ENCODE results near the gene PRXL2A. TPM values are rescaled to one million over a fixed set of nuclear protein-coding genes. Genes with fewer than 3 reads are reported as not detected.

The PRXL2A gene
- total and polyA plus RNA-seq, 7 donors = 19.0 to 51.8 (median 35.8) TPM

DNA sequence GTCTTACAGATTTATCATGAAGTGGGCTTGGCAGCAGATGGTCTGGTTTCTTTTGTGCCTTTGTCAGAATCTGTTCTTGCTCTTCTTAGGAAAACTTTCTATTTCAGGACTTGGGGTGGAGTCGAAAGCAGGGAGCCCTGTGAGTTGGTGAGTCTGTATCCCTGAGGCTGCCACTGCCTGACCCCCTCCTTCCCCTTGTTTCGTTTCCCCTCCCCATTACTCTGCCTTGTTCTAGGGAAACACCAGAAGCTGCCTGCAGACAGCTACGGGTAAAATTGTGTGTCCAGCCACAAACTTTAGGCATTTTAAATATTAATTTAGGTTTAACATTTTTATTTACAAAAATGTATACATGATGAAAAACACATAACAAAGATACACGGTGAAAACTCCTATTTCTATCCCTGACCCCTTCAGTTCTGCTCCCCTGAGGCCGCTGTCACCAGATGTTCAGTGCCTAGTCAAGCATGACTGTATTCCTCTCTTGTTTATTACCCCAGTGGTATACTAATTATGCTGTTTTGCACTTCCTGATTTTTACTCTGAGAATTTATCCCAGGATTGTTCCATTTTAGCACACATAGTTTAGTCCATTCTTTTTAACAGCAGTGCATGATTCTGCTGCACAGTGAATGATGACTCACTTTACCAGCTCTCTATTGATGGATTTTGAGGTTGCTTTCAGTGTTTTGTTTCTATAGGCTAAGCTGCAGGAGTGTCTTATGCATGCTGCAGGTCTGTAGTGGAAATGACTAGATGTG, 54.8 kb downstream of the PRXL2A start:
- intact Hi-C loops (cut with DNase I) = no loop called here

DNA sequence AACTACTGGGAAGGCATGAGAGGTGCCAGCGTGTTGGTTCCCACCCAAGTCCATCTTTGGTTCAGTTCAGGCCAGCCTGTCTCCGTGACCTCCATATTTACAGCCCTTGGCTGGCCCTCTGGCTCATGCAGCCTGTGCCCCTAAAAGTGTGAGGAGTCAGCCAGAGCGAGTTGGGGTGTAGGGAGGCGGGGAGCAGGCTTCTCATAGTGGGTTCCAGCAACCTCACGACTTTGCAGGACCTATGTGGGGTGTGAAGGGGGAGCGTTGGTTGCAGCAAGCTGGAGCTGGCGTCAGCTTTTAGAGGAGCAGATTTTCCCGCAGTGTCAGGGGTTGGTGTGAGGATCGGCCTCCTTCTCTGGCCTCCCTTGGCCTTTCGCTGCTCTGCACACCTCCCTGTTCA, 55.5 kb downstream of the PRXL2A start:
- Histone ChIP-seq H3K4me1 (peaks cover 84% of the 10 kb centered on the region), H3K9me3 (no peaks in the 10 kb centered on the region), H3K27me3 (ENCODE audit: insufficient read depth in 3 of 3, low read length in 2 of 3) (no peaks in the 10 kb centered on the region), H3K27ac (peak overlapping the region; percentile 60), H3K4me3 (no peak overlapping the region), H3K36me3 (ENCODE audit: insufficient read depth in 1 of 2, low read depth in 1 of 2) (no peaks in the 10 kb centered on the region)
- ATAC-seq = no peak
- DNase-seq = no peak
- TF ChIP-seq, protein P1, sequence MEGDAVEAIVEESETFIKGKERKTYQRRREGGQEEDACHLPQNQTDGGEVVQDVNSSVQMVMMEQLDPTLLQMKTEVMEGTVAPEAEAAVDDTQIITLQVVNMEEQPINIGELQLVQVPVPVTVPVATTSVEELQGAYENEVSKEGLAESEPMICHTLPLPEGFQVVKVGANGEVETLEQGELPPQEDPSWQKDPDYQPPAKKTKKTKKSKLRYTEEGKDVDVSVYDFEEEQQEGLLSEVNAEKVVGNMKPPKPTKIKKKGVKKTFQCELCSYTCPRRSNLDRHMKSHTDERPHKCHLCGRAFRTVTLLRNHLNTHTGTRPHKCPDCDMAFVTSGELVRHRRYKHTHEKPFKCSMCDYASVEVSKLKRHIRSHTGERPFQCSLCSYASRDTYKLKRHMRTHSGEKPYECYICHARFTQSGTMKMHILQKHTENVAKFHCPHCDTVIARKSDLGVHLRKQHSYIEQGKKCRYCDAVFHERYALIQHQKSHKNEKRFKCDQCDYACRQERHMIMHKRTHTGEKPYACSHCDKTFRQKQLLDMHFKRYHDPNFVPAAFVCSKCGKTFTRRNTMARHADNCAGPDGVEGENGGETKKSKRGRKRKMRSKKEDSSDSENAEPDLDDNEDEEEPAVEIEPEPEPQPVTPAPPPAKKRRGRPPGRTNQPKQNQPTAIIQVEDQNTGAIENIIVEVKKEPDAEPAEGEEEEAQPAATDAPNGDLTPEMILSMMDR (IDR thresholded peaks at IDR 0.05) = no peak
- WGBS, 3 donors = 44 to 76% (median 60%) methylated on average over 10 of the region's 10 CpGs
- intact Hi-C loops (cut with DNase I) = no loop called here

More for the DNA sequence above, 54.8 kb downstream of the PRXL2A start:
- Histone ChIP-seq H3K27me3 (ENCODE audit: insufficient read depth in 3 of 3, low read length in 2 of 3) (no peaks in the 10 kb centered on the region), H3K9me3 (no peaks in the 10 kb centered on the region), H3K4me1 (peaks cover 84% of the 10 kb centered on the region), H3K4me3 (no peak overlapping the region), H3K27ac (peak overlapping the region; percentile 60), H3K36me3 (ENCODE audit: insufficient read depth in 1 of 2, low read depth in 1 of 2) (no peaks in the 10 kb centered on the region)
- WGBS, 3 donors = 44 to 57% (median 53%) methylated on average over 5 of the region's 5 CpGs
- DNase-seq = no peak
- ATAC-seq = no peak
- TF ChIP-seq, protein P1 (IDR thresholded peaks at IDR 0.05) = no peak

DNA sequence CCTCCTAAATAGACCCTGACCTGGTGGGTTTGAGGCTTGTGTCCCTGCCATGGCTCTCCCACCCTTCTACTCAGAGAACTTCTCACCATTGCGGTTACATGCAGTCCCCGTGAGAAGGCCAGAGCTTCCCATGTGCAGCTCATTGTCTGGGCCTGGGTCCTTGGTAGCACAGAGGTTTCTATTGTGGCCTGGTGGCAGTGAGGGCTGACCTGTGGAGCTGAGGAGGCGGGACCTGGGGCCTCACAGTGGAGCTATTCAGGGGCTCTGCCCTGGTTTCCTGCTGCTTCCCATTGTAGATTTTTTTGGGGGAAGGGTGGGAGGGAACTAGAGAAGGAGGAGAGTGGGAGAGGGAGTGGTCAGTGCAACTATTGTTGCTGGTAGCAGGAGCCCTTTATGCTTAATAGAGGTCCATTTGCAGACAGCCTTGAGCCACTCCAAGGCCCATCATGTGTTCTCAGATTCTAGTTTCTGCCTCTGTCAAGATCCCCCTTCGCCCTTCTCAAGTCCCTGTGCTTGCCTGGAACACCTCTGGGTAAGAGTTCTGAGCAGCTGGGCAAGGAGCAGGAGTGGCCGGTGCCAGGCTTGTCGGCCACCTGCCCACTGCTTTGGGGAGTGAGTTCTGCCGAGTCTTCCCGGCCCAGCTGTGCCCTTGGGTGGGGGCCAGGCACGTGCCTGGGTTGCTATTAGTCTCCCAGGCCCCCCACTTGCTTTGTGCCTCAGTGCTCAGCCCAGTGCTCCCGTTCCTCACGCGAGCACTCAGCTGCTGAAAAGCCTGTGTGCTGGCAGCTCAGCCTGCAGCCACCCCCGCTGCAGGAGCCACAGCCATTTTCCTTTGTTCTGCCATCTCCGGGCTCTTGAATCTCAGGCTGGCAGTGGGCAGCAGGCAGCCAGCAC, 56.5 kb downstream of the PRXL2A start:
- intact Hi-C loops (cut with DNase I) = no loop called here
- ATAC-seq (peak; percentile 28 to 64 (median 39)), DNase-seq (peak; percentile 35 to 75)
- TF ChIP-seq, protein P1 (IDR thresholded peaks at IDR 0.05) = no peak
- Histone ChIP-seq H3K36me3 (ENCODE audit: insufficient read depth in 1 of 2, low read depth in 1 of 2) (peaks cover 0 to 5% of the 10 kb centered on the region in 2 donors), H3K27me3 (ENCODE audit: insufficient read depth in 3 of 3, low read length in 2 of 3) (no peaks in the 10 kb centered on the region), H3K4me1 (peaks cover 80% of the 10 kb centered on the region), H3K27ac (peak overlapping the region; percentile 60), H3K4me3 (peak overlapping the region; percentile 45), H3K9me3 (no peaks in the 10 kb centered on the region)
- WGBS, 3 donors = 18 to 22% (median 20%) methylated on average over 13 to 14 of the region's 14 CpGs

DNA sequence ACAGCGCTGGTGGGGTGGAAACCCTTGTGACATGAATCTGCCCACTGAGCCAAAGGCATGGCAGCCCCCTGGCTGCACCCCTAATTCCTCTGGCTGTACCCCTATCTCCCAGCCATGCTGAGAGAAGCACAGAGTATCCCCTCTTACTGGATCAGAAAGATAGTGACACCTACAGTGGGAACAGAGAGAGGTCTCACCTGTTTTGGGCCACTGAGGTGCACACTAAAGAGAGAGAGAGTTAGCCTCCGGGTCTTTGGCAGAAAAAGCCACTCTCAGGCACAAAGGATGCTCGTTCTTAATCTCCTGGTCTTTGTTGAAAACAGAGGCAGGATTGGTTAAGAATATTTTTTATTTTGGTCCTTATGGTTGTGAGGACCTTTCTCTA, 57.1 kb downstream of the PRXL2A start:
- Histone ChIP-seq H3K4me3 (peak overlapping the region; percentile 45), H3K4me1 (peaks cover 73% of the 10 kb centered on the region), H3K9me3 (no peaks in the 10 kb centered on the region), H3K27me3 (ENCODE audit: insufficient read depth in 3 of 3, low read length in 2 of 3) (no peaks in the 10 kb centered on the region), H3K27ac (peak overlapping the region; percentile 60), H3K36me3 (ENCODE audit: insufficient read depth in 1 of 2, low read depth in 1 of 2) (peaks cover 0 to 5% of the 10 kb centered on the region in 2 donors)
- TF ChIP-seq, protein P1 (IDR thresholded peaks at IDR 0.05) = no peak
- ATAC-seq = no peak
- intact Hi-C loops (cut with DNase I) = no loop called here
- no peak for DNase-seq
- WGBS, 3 donors = 38 to 50% (median 43%) methylated on average over 3 of the region's 3 CpGs

All from psoas muscle (tissue), 8 donors.